Measurements from ENCODE around the gene GGCT.
"Not testable (repeated sequence)": the region's sequence is repeated elsewhere in the genome, so short reads cannot be mapped to it uniquely, and the experiment has no call there.

Gene GGCT

GRCh38 chr7:30515761-30516160 lies 11.1 kb upstream of the GGCT start:
- Histone ChIP-seq H3K4me3 (ENCODE audit: low read depth, low read length) (no peak overlapping the region), H3K27ac (ENCODE audit: low read depth, low read length) (no peak overlapping the region), H3K4me1 (ENCODE audit: control insufficient read depth, insufficient read depth, low read length) (peaks cover 6% of the 10 kb centered on the region), H3K27me3 (ENCODE audit: control insufficient read depth, insufficient read depth, low read length) (no peaks in the 10 kb centered on the region), H3K9me3 (ENCODE audit: control insufficient read depth, insufficient read depth, low read length) (no peaks in the 10 kb centered on the region), H3K36me3 (ENCODE audit: control insufficient read depth, insufficient read depth, low read length) (no peaks in the 10 kb centered on the region), H3K9ac (ENCODE audit: low read depth, low read length) (no peak overlapping the region)

GRCh38 chr7:30514776-30515175 lies 10.1 kb upstream of the GGCT start:
- H3K27ac ChIP-seq (ENCODE audit: low read depth, low read length), result no peak overlapping the region
- no peaks in the 10 kb centered on the region for H3K36me3 ChIP-seq (ENCODE audit: control insufficient read depth, insufficient read depth, low read length)
- H3K9me3 ChIP-seq (ENCODE audit: control insufficient read depth, insufficient read depth, low read length), result no peaks in the 10 kb centered on the region
- H3K9ac ChIP-seq (ENCODE audit: low read depth, low read length), result no peak overlapping the region
- H3K27me3 ChIP-seq (ENCODE audit: control insufficient read depth, insufficient read depth, low read length), result no peaks in the 10 kb centered on the region
- H3K4me3 ChIP-seq (ENCODE audit: low read depth, low read length), result no peak overlapping the region
- no peaks in the 10 kb centered on the region for H3K4me1 ChIP-seq (ENCODE audit: control insufficient read depth, insufficient read depth, low read length)

GRCh38 chr7:30514177-30514576 lies 9.5 kb upstream of the GGCT start:
- Histone ChIP-seq H3K36me3 (ENCODE audit: control insufficient read depth, insufficient read depth, low read length) (no peaks in the 10 kb centered on the region), H3K4me3 (ENCODE audit: low read depth, low read length) (no peak overlapping the region), H3K9ac (ENCODE audit: low read depth, low read length) (no peak overlapping the region), H3K27ac (ENCODE audit: low read depth, low read length) (no peak overlapping the region), H3K27me3 (ENCODE audit: control insufficient read depth, insufficient read depth, low read length) (no peaks in the 10 kb centered on the region), H3K4me1 (ENCODE audit: control insufficient read depth, insufficient read depth, low read length) (no peaks in the 10 kb centered on the region), H3K9me3 (ENCODE audit: control insufficient read depth, insufficient read depth, low read length) (no peaks in the 10 kb centered on the region)

GRCh38 chr7:30513762-30514161 lies 9.1 kb upstream of the GGCT start:
- Histone ChIP-seq H3K4me3 (ENCODE audit: low read depth, low read length) (no peak overlapping the region), H3K4me1 (ENCODE audit: control insufficient read depth, insufficient read depth, low read length) (no peaks in the 10 kb centered on the region), H3K36me3 (ENCODE audit: control insufficient read depth, insufficient read depth, low read length) (no peaks in the 10 kb centered on the region), H3K9ac (ENCODE audit: low read depth, low read length) (no peak overlapping the region), H3K27me3 (ENCODE audit: control insufficient read depth, insufficient read depth, low read length) (no peaks in the 10 kb centered on the region), H3K27ac (ENCODE audit: low read depth, low read length) (no peak overlapping the region), H3K9me3 (ENCODE audit: control insufficient read depth, insufficient read depth, low read length) (no peaks in the 10 kb centered on the region)

- Histone ChIP-seq H3K4me1 (ENCODE audit: control insufficient read depth, insufficient read depth, low read length) (no peaks in the 10 kb centered on the region), H3K4me3 (ENCODE audit: low read depth, low read length) (no peak overlapping the region), H3K9ac (ENCODE audit: low read depth, low read length) (no peak overlapping the region), H3K36me3 (ENCODE audit: control insufficient read depth, insufficient read depth, low read length) (no peaks in the 10 kb centered on the region), H3K27ac (ENCODE audit: low read depth, low read length) (no peak overlapping the region), H3K27me3 (ENCODE audit: control insufficient read depth, insufficient read depth, low read length) (no peaks in the 10 kb centered on the region), H3K9me3 (ENCODE audit: control insufficient read depth, insufficient read depth, low read length) (no peaks in the 10 kb centered on the region)
These were observed 7.5 kb upstream of the GGCT start for GRCh38 chr7:30511973-30512662.

- Histone ChIP-seq H3K27me3 (ENCODE audit: control insufficient read depth, insufficient read depth, low read length) (no peaks in the 10 kb centered on the region), H3K4me3 (ENCODE audit: low read depth, low read length) (no peak overlapping the region), H3K27ac (ENCODE audit: low read depth, low read length) (no peak overlapping the region), H3K9me3 (ENCODE audit: control insufficient read depth, insufficient read depth, low read length) (no peaks in the 10 kb centered on the region), H3K9ac (ENCODE audit: low read depth, low read length) (no peak overlapping the region), H3K4me1 (ENCODE audit: control insufficient read depth, insufficient read depth, low read length) (no peaks in the 10 kb centered on the region), H3K36me3 (ENCODE audit: control insufficient read depth, insufficient read depth, low read length) (no peaks in the 10 kb centered on the region)
These were observed 6.9 kb upstream of the GGCT start for GRCh38 chr7:30511494-30511893.

GRCh38 chr7:30510124-30511075 lies 5.8 kb upstream of the GGCT start:
- Histone ChIP-seq H3K9me3 (ENCODE audit: control insufficient read depth, insufficient read depth, low read length) (no peaks in the 10 kb centered on the region), H3K27ac (ENCODE audit: low read depth, low read length) (no peak overlapping the region), H3K27me3 (ENCODE audit: control insufficient read depth, insufficient read depth, low read length) (no peaks in the 10 kb centered on the region), H3K9ac (ENCODE audit: low read depth, low read length) (no peak overlapping the region), H3K36me3 (ENCODE audit: control insufficient read depth, insufficient read depth, low read length) (no peaks in the 10 kb centered on the region), H3K4me3 (ENCODE audit: low read depth, low read length) (no peak overlapping the region), H3K4me1 (ENCODE audit: control insufficient read depth, insufficient read depth, low read length) (peaks cover under 1% of the 10 kb centered on the region; the same call in 1 of the 2 replicates)

- not testable (repeated sequence) for H3K27me3 ChIP-seq (ENCODE audit: control insufficient read depth, insufficient read depth, low read length); H3K4me3 ChIP-seq (ENCODE audit: low read depth, low read length); H3K36me3 ChIP-seq (ENCODE audit: control insufficient read depth, insufficient read depth, low read length); H3K27ac ChIP-seq (ENCODE audit: low read depth, low read length); H3K4me1 ChIP-seq (ENCODE audit: control insufficient read depth, insufficient read depth, low read length); H3K9ac ChIP-seq (ENCODE audit: low read depth, low read length); H3K9me3 ChIP-seq (ENCODE audit: control insufficient read depth, insufficient read depth, low read length)
These were observed 4.7 kb upstream of the GGCT start for GRCh38 chr7:30509171-30509857.

- H3K27ac ChIP-seq (ENCODE audit: low read depth, low read length); H3K27me3 ChIP-seq (ENCODE audit: control insufficient read depth, insufficient read depth, low read length); H3K9me3 ChIP-seq (ENCODE audit: control insufficient read depth, insufficient read depth, low read length); H3K9ac ChIP-seq (ENCODE audit: low read depth, low read length); H3K4me3 ChIP-seq (ENCODE audit: low read depth, low read length); H3K36me3 ChIP-seq (ENCODE audit: control insufficient read depth, insufficient read depth, low read length): not testable (repeated sequence)
- H3K4me1 ChIP-seq (ENCODE audit: control insufficient read depth, insufficient read depth, low read length), result peaks cover 15% of the 10 kb centered on the region
These were observed 2.8 kb upstream of the GGCT start for GRCh38 chr7:30507346-30507900.

- H3K27ac ChIP-seq (ENCODE audit: low read depth, low read length), result no peak overlapping the region
- H3K9me3 ChIP-seq (ENCODE audit: control insufficient read depth, insufficient read depth, low read length), result no peaks in the 10 kb centered on the region
- H3K27me3 ChIP-seq (ENCODE audit: control insufficient read depth, insufficient read depth, low read length), result no peaks in the 10 kb centered on the region
- H3K36me3 ChIP-seq (ENCODE audit: control insufficient read depth, insufficient read depth, low read length), result peaks cover 9% of the 10 kb centered on the region; the same call in 1 of the 2 replicates
- H3K4me3 ChIP-seq (ENCODE audit: low read depth, low read length), result peak overlapping the region; percentile 81
- peaks cover 15% of the 10 kb centered on the region for H3K4me1 ChIP-seq (ENCODE audit: control insufficient read depth, insufficient read depth, low read length)
- H3K9ac ChIP-seq (ENCODE audit: low read depth, low read length), result no peak overlapping the region
These were observed 607 bp upstream of the GGCT start for GRCh38 chr7:30505174-30505697.

Data from HUES48 (cell line).